Right renal cortex interstitium (tissue), 3 donors: ENCODE data around the gene SLC6A8. TPM values are rescaled to one million over a fixed set of nuclear protein-coding genes. Genes with fewer than 3 reads are reported as not detected.

Experiments used
- DNase-seq, 3 donors: peaks; one replicate each; pipeline ENCODE4 v3.0.0-alpha.2; 2013; ENCODE audit warnings: low read depth in 3 of 3, low spot score in 2 of 3
- polyA plus RNA-seq, 3 donors: library from polyadenylated mRNA; unstranded; fragments of 120-200 nt; gene quantifications; one replicate each; pipeline ENCODE4 v1.2.1, GENCODE V29; 2013; ENCODE audit not compliant: insufficient read length in 3 of 3

SLC6A8 gene
- polyA plus RNA-seq, 3 donors: 39.9 to 47.3 (median 40.5) TPM

DNA sequence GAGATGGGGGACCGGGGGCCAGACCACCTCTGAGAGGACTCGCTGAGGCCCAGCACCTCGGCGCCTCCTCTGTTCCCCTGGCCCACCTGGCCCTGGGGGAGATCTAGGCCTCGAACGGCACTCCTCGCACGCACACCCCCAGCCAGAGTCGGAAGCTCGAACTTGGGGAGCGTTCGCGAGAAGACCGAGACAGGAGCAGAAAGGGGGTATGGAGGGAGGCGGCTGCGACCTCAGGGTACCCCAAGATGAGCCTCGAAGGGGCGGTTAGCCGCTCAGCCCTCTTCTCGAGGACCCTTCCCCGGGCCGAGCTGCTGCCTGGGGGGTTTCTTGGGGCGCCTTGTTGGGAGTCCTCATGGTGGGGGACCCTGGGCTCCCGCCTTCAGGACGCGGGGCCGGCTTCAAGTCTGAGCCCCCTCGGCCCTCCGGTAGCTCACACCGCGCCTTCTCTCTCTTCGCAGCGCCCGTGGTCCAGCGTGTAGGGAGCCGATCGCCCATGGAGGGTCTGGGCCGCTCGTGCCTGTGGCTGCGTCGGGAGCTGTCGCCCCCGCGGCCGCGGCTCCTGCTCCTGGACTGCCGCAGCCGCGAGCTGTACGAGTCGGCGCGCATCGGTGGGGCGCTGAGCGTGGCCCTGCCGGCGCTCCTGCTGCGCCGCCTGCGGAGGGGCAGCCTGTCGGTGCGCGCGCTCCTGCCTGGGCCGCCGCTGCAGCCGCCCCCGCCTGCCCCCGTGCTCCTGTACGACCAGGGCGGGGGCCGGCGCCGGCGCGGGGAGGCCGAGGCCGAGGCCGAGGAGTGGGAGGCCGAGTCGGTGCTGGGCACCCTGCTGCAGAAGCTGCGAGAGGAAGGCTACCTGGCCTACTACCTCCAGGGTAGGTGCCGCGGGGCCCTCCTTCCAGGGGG lies 40.0 kb upstream of the SLC6A8 start:
- DNase-seq: no peak

DNA sequence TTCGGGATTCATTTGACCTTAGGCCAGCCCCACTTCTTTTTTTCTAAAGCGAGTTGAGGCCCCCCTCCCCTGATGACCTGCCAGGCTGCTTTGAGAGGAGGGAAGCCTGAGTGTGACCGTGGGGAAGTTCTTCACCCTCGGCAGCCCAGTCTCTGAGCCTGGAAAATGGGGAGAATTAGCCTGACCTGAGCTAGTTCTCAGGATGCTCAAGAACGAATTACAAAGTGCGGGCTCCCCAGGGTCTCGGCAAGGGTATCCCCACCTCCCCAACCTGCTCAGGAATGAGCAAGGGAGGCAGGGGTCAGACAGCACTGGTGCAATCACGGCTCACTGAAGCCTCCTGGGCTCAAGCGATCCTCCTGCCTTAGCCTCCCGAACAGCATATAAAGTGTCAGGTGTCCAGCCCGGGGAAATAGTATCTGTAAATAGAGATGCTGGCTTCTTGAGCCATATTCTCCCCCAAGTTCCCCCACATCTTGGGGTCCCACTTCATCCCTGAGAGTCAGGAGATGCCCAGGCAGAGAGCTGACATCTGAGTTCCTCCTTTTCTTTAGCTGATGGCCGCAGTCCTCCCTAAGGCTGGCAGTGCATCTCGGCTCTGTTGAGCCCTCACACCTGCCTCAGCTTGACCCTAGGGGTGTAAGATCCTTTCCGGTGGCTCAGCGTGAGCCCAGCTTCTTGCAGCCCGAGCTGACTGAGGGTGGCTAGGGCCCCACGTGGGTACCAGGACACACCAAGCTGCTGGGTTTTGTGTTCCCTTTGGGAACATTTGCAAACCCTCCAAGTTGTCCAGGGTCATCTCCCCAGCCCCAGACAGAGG lies 39.2 kb upstream of the SLC6A8 start:
- no peak for DNase-seq

DNA sequence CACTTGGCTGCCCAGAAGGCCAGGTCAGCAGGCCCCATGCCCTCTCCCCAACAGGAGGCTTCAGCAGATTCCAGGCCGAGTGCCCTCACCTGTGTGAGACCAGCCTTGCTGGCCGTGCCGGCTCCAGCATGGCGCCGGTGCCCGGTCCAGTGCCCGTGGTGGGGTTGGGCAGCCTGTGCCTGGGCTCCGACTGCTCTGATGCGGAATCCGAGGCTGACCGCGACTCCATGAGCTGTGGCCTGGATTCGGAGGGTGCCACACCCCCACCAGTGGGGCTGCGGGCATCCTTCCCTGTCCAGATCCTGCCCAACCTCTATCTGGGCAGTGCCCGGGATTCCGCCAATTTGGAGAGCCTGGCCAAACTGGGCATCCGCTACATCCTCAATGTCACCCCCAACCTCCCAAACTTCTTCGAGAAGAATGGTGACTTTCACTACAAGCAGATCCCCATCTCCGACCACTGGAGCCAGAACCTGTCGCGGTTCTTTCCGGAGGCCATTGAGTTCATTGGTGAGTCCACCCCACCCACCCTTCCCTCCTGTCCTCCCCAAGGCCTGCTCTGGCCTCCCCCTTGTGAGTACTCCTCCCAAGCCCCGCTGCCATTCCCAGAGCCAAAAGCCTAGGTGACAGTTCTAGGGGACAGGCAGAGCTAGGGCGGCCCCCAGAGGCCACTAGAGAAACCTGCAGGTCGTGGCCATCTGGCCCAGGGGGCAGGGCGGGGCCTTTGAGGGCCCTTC lies 38.4 kb upstream of the SLC6A8 start:
- DNase-seq: no peak

GRCh38 chrX:153649915-153650782 lies 37.6 kb upstream of the SLC6A8 start:
- DNase-seq: no peak

- no peak for DNase-seq
These were observed 36.8 kb upstream of the SLC6A8 start for GRCh38 chrX:153650959-153651358.

DNA sequence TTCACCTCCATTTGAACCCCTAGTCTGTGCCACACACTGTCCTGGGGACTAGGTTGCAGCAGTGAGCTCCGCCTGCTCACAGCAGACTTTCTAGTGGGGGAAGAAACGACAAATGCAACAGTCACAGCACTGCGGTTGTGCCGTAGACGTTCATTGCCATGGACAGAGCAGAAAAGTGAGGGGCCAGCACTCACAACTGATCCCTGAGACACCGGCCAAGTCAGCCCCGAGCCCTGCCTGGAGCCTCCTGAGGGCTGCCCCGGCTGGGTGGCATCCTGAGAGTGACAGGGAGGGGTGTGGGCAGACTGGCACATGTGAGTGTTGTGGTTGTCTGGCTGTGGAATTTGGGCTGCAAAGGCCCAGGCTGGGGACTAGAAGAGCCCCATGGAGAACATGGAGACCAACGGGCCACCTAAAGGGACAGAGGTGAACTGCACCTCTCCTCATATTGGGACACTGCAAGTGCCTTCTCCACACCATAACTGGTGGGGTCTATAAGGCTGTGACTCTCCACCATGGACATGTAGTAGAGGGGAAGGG lies 36.1 kb upstream of the SLC6A8 start:
- DNase-seq: no peak

DNA sequence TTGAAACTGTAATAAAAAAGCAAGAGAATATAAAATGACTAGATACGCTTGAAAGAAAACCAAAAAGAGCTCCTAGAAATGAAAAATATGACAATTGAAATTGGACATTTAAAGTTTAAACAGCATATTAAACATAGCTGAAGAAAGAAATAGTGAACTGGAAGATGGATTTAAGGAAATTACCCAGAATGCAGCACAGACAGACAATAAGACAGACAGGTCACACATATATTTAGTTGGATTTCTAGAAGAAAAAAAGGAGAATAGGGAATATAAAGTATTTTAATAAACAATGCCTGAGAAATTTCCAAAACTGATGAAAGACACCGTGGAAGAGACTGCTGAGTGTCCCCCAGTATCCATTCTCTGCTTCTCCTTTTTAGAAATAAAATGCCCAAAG lies 34.2 kb upstream of the SLC6A8 start:
- DNase-seq: no peak

DNA sequence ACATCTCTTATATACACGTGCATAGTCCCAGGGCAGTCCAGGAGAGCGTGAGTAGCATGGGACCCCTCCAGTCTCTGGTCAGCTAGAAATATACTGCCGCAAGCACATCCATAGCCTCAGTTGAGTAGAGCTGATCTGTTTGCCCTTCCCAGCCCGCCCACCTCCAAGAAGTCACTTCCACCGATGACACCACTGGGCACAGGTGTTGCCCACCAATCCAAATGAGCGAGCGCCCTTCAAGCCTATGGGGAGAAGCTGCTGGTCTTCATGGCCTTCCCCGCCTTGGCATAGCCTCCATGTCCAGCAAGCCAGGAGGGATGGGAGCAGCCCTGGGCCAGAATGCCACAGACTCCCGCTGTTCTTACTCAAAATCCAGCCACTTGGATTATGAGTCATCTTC lies 30.6 kb upstream of the SLC6A8 start:
- DNase-seq: no peak

GRCh38 chrX:153659268-153659667 lies 28.5 kb upstream of the SLC6A8 start:
- no peak for DNase-seq

DNA sequence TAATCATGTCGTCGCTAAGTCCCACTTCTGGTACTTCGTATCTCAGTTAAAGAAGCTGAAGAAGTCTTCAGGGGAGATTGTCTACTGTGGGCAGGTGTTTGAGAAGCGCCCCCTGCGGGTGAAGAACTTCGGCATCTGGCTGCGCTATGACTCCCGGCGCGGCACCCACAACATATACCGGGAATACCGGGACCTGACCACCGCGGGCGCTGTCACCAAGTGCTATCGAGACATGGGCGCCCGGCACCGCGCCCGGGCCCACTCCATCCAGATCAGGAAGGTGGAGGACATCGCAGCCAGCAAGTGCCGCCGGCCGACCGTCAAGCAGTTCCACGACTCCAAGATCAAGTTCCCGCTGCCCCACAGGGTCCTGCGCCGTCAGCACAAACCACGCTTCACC lies 25.5 kb upstream of the SLC6A8 start:
- no peak for DNase-seq

- no peak for DNase-seq
These were observed 21.9 kb upstream of the SLC6A8 start for GRCh38 chrX:153665726-153666306.

DNA sequence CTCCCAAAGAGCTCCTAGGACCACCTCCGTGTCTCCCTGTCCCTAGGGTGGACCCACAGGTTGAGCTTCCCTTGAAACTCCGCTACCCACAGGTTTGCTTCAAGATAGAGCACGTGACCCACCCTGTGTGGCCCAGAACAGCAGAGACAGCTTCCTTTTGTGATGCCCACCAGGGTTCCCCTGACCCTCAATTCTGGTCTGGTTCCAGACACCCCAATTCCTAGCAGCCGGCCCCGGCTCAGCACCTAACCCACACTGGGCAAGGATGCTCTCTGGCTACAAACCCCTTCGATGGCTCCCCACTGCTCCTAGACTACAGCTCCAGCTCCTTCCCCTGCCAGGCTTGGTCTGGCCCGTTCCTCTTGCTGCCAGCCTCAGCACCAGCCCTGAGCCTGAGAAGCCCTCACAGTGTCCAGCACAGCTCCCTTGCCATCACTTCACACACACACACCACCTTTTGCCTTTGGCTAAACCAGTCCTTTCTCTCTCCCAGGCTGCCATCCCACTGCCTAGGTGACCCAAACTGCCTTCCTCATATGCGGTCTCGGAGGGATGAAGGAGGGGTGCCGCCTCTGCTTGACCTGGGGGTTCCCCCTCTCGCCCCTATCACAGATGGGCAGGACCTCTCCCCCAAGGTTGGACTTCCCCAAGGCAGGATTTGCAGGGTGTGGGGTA lies 20.3 kb upstream of the SLC6A8 start:
- DNase-seq: no peak

GRCh38 chrX:153667956-153668396 lies 19.8 kb upstream of the SLC6A8 start:
- no peak for DNase-seq

GRCh38 chrX:153668423-153669173 lies 19.1 kb upstream of the SLC6A8 start:
- DNase-seq: no peak

DNA sequence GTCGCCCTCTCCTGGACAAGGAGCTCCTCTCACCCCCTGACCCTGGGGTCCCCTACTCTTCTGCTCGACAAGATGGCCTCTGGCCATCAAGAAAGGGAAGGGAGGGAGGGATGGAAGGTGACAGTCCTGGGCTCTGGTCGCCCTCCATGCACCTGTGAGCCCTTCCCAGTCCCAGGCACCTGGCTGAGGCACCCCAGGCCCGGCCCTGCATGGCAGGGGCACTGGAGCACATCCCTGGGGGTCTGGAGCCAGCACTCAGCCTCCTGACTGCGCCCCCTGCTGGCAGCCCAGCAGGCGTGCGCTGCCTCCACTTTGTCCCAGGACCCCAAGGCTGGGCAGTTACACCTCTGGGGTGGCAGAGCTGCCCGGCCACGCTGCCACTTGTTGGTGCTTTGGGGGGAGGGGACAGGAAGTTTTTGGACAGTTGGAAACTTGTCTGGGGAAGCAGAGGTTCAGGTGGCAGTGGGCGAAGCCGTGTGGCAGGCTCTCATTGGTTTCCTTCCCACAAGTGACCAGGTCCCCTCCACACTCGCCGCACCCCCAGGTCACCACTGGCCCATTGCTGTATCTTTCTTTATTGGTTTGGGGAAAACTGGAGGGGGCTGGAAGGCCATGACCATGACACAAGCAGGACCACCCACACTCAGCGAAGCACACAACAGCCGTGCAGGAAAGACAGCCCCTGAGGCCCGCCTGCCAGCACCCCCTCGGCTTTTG lies 18.4 kb upstream of the SLC6A8 start:
- no peak for DNase-seq

GRCh38 chrX:153669901-153670731 lies 17.6 kb upstream of the SLC6A8 start:
- no peak for DNase-seq
